Body of pancreas (tissue), 4 donors: Measurements from ENCODE around the gene EMSY. TPM values are rescaled to one million over a fixed set of nuclear protein-coding genes. Genes with fewer than 3 reads are reported as not detected.

ENCODE experiments used
- ATAC-seq: fragments of 150-250 bp; one replicate; pipeline ENCODE4 v1.9.1; 2016
- DNase-seq, 4 donors: peaks; one replicate each; pipeline ENCODE4 v3.0.0-alpha.2; 2019
- H3K27ac ChIP-seq, 4 donors: fragments of 200-600 bp; sonication (generic); 1 replicate in 3 of 4; 2 replicates in 1 of 4; pipeline versions ENCODE4 v1.5.1 to v1.6.1; 2016 to 2019; ENCODE audit warnings: mild to moderate bottlenecking in 1 of 4, mixed read lengths in 1 of 4, moderate library complexity in 1 of 4
- H3K27me3 ChIP-seq, 2 donors: fragments of 200-600 bp; sonication (generic); one replicate each; pipeline ENCODE4 v1.6.0; 2016; ENCODE audit warnings: mild to moderate bottlenecking in 1 of 2
- H3K36me3 ChIP-seq, 2 donors: fragments of 200-600 bp; sonication (generic); replicated peaks in 1 of 2; 2 replicates each; pipeline ENCODE4 v1.5.1; 2016; ENCODE audit warnings: low read depth in 2 of 2; ENCODE audit not compliant: insufficient read depth in 1 of 2
- H3K4me1 ChIP-seq: fragments of 200-600 bp; sonication (generic); one replicate; pipeline ENCODE4 v1.6.0; 2016
- H3K4me3 ChIP-seq, 2 donors: fragments of 200-600 bp; sonication (generic); 1 replicate in 1 of 2; 2 replicates in 1 of 2; pipeline ENCODE4 v1.5.1; 2016 to 2019
- H3K9me3 ChIP-seq, 3 donors: fragments of 200-600 bp; sonication (generic); 1 replicate in 2 of 3; 2 replicates in 1 of 3; pipeline ENCODE4 v1.5.1; 2016
- CTCF ChIP-seq, 7 experiments: fragments of 450-650 bp in 4 of 7; fragments of 200-600 bp in 3 of 7; sonication (generic) in 3 of 7; IDR thresholded peaks; one replicate each; pipeline ENCODE4 v1.5.1; 2016 to 2019; ENCODE audit warnings: antibody characterized with exemption in 7 of 7
- POLR2A ChIP-seq, 3 donors: fragments of 450-650 bp; IDR thresholded peaks; one replicate each; pipeline ENCODE4 v1.6.1; 2016; ENCODE audit warnings: antibody characterized with exemption in 3 of 3, mild to moderate bottlenecking in 2 of 3
- WGBS, 2 donors: methylation state at CpG; one replicate each; pipeline ENCODE4 v1.1.5; 2017; 5-methylcytosine and 5-hydroxymethylcytosine counted together
- intact Hi-C: fragments of 100-400 bp; cut with DNase I; formaldehyde crosslinking; loops from one replicate; pipeline ENCODE4 v1.15.1; 2023
- total RNA-seq, 2 donors: library from RNA; depleted of rRNA; stranded (reverse); fragments of >200 nt; gene quantifications; one replicate each; pipeline ENCODE4 v1.1.0, GENCODE V29; 2016

Gene EMSY
- total RNA-seq, 2 donors from 2014 or later, result 13.5 to 30.3 TPM

- H3K4me3 ChIP-seq, result no peak overlapping the region
- DNase-seq (no peak), ATAC-seq (no peak)
- intact Hi-C loops, result no loop called here
- no peaks in the 10 kb centered on the region for H3K36me3 ChIP-seq
- H3K4me1 ChIP-seq, result no peaks in the 10 kb centered on the region
- 79 to 83% methylated on average over 1 of the region's 1 CpG for WGBS, 2 donors
- H3K9me3 ChIP-seq, result no peaks in the 10 kb centered on the region
- TF ChIP-seq POLR2A (IDR thresholded peaks at IDR 0.05) (no peak), CTCF (IDR thresholded peaks at IDR 0.05) (no peak)
- H3K27me3 ChIP-seq, result no peaks in the 10 kb centered on the region
- H3K27ac ChIP-seq, result no peak overlapping the region
Observed at GRCh38 chr11:76559346-76559745, 114.5 kb downstream of the EMSY start.

- H3K27ac ChIP-seq, result no peak overlapping the region
- no peaks in the 10 kb centered on the region for H3K27me3 ChIP-seq
- no peaks in the 10 kb centered on the region for H3K36me3 ChIP-seq
- DNase-seq (no peak), ATAC-seq (no peak)
- 68 to 72% methylated on average over 5 of the region's 5 CpGs for WGBS, 2 donors
- intact Hi-C loops, result no loop called here
- no peaks in the 10 kb centered on the region for H3K9me3 ChIP-seq
- H3K4me1 ChIP-seq, result no peaks in the 10 kb centered on the region
- no peak for TF ChIP-seq POLR2A (IDR thresholded peaks at IDR 0.05)
- no peak for TF ChIP-seq CTCF (IDR thresholded peaks at IDR 0.05)
- H3K4me3 ChIP-seq, result no peak overlapping the region
Observed at GRCh38 chr11:76560219-76560618, 115.4 kb downstream of the EMSY start.

- Histone ChIP-seq H3K27me3 (no peaks in the 10 kb centered on the region), H3K36me3 (no peaks in the 10 kb centered on the region), H3K4me3 (no peak overlapping the region), H3K27ac (no peak overlapping the region), H3K9me3 (no peaks in the 10 kb centered on the region), H3K4me1 (no peaks in the 10 kb centered on the region)
- WGBS, 2 donors, result 40 to 43% methylated on average over 8 of the region's 8 CpGs
- no peak for DNase-seq
- TF ChIP-seq CTCF (IDR thresholded peaks at IDR 0.05), result no peak
- no peak for TF ChIP-seq POLR2A (IDR thresholded peaks at IDR 0.05)
- intact Hi-C loops, result no loop called here
- no peak for ATAC-seq
Observed at GRCh38 chr11:76561245-76561644, 116.4 kb downstream of the EMSY start.

- WGBS, 2 donors, result 81 to 85% methylated on average over 3 of the region's 3 CpGs
- DNase-seq (no peak), ATAC-seq (no peak)
- Histone ChIP-seq H3K4me3 (no peak overlapping the region), H3K9me3 (no peaks in the 10 kb centered on the region), H3K27ac (no peak overlapping the region), H3K4me1 (no peaks in the 10 kb centered on the region), H3K36me3 (no peaks in the 10 kb centered on the region), H3K27me3 (no peaks in the 10 kb centered on the region)
- TF ChIP-seq CTCF (IDR thresholded peaks at IDR 0.05), result no peak
- TF ChIP-seq POLR2A (IDR thresholded peaks at IDR 0.05), result no peak
- intact Hi-C loops, result no loop called here
Observed at GRCh38 chr11:76562541-76562940, 117.7 kb downstream of the EMSY start.

GRCh38 chr11:76564364-76564763 lies 119.5 kb downstream of the EMSY start:
- TF ChIP-seq CTCF (IDR thresholded peaks at IDR 0.05) (no peak), POLR2A (IDR thresholded peaks at IDR 0.05) (no peak)
- intact Hi-C loops, result no loop called here
- WGBS, 2 donors, result 64 to 77% methylated on average over 3 of the region's 3 CpGs
- Histone ChIP-seq H3K4me3 (no peak overlapping the region), H3K9me3 (no peaks in the 10 kb centered on the region), H3K27me3 (no peaks in the 10 kb centered on the region), H3K36me3 (no peaks in the 10 kb centered on the region), H3K27ac (no peak overlapping the region), H3K4me1 (no peaks in the 10 kb centered on the region)
- no peak for DNase-seq
- no peak for ATAC-seq
